HG03354 (cell line): ENCODE data around the gene KCNQ1.

Experiments
- ATAC-seq: cut with Tn5 transposase; IDR thresholded peaks from one replicate; pipeline ENCODE4 v1.9.1; 2021; ENCODE audit warnings: mild to moderate bottlenecking; ENCODE audit not compliant: unreplicated experiment, poor library complexity, severe bottlenecking

Gene KCNQ1

GRCh38 chr11:2664791-2665525 is 220.2 kb downstream of the KCNQ1 start:
- ATAC-seq: no peak

GRCh38 chr11:2665526-2666400 is 221.0 kb downstream of the KCNQ1 start:
- ATAC-seq: no peak

- no peak for ATAC-seq
These were observed 221.6 kb downstream of the KCNQ1 start for GRCh38 chr11:2666401-2666741.

GRCh38 chr11:2666828-2667570 is 222.2 kb downstream of the KCNQ1 start:
- no peak for ATAC-seq

- ATAC-seq: no peak
These were observed 223.1 kb downstream of the KCNQ1 start for GRCh38 chr11:2667940-2668339.

GRCh38 chr11:2668876-2669275 is 224.1 kb downstream of the KCNQ1 start:
- ATAC-seq: no peak

- no peak for ATAC-seq
These were observed 225.0 kb downstream of the KCNQ1 start for GRCh38 chr11:2669634-2670469.

- no peak for ATAC-seq
These were observed 225.8 kb downstream of the KCNQ1 start for GRCh38 chr11:2670541-2671100.

- ATAC-seq: no peak
These were observed 226.9 kb downstream of the KCNQ1 start for GRCh38 chr11:2671748-2672147.

GRCh38 chr11:2672553-2673249 is 227.9 kb downstream of the KCNQ1 start:
- ATAC-seq: no peak

- ATAC-seq: no peak
These were observed 228.4 kb downstream of the KCNQ1 start for GRCh38 chr11:2673250-2673610.

- ATAC-seq: no peak
These were observed 229.2 kb downstream of the KCNQ1 start for GRCh38 chr11:2673871-2674471.

GRCh38 chr11:2674658-2675131 is 229.9 kb downstream of the KCNQ1 start:
- no peak for ATAC-seq

- no peak for ATAC-seq
These were observed 230.7 kb downstream of the KCNQ1 start for GRCh38 chr11:2675540-2675939.

GRCh38 chr11:2677127-2677526 is 232.3 kb downstream of the KCNQ1 start:
- ATAC-seq: peak; percentile 69

- ATAC-seq: no peak
These were observed 233.6 kb downstream of the KCNQ1 start for GRCh38 chr11:2678396-2678795.

- ATAC-seq: no peak
These were observed 234.3 kb downstream of the KCNQ1 start for GRCh38 chr11:2679011-2679676.
